Ectodermal cell (in vitro differentiated cells): ENCODE data around the gene GMDS.

Source experiments
- H3K27ac ChIP-seq: 2 replicates; pipeline ENCODE4 v1.7.0; 2013; ENCODE audit warnings: mild to moderate bottlenecking, low read depth, low read length; ENCODE audit not compliant: insufficient read depth, poor library complexity, severe bottlenecking
- H3K27me3 ChIP-seq: 2 replicates; pipeline ENCODE4 v1.7.0; 2013; ENCODE audit warnings: mild to moderate bottlenecking, low read length; ENCODE audit not compliant: insufficient read depth, control insufficient read depth, poor library complexity, severe bottlenecking
- H3K36me3 ChIP-seq: one replicate; pipeline ENCODE4 v1.7.0; 2013; ENCODE audit warnings: low read length; ENCODE audit not compliant: control insufficient read depth, insufficient read depth
- H3K4me1 ChIP-seq: one replicate; pipeline ENCODE4 v1.7.0; 2013; ENCODE audit warnings: low read length; ENCODE audit not compliant: control insufficient read depth, insufficient read depth
- H3K4me3 ChIP-seq: 2 replicates; pipeline ENCODE4 v1.7.0; 2013; ENCODE audit warnings: low read depth, low read length, control low read depth; ENCODE audit not compliant: insufficient read depth
- H3K9me3 ChIP-seq: 2 replicates; pipeline ENCODE4 v1.7.0; 2013; ENCODE audit warnings: mild to moderate bottlenecking, low read length, moderate library complexity; ENCODE audit not compliant: control insufficient read depth
- WGBS, 2 experiments: methylation state at CpG; one replicate each; pipeline ENCODE4 v1.1.7; 2013; ENCODE audit warnings: missing lambda C conversion rate in 2 of 2; 5-methylcytosine and 5-hydroxymethylcytosine counted together

GMDS gene

GRCh38 chr6:2165286-2165685, 80.1 kb downstream of the GMDS start:
- Histone ChIP-seq H3K36me3 (no peaks in the 10 kb centered on the region), H3K4me1 (no peaks in the 10 kb centered on the region), H3K4me3 (no peak overlapping the region), H3K27me3 (no peaks in the 10 kb centered on the region), H3K9me3 (no peaks in the 10 kb centered on the region), H3K27ac (no peak overlapping the region)
- 94 to 98% methylated on average over 1 of the region's 1 CpG for WGBS, 2 experiments

GRCh38 chr6:2164481-2164880, 80.9 kb downstream of the GMDS start:
- WGBS, 2 experiments, result 86 to 92% methylated on average over 2 of the region's 2 CpGs
- Histone ChIP-seq H3K4me1 (no peaks in the 10 kb centered on the region), H3K27ac (no peak overlapping the region), H3K36me3 (no peaks in the 10 kb centered on the region), H3K4me3 (no peak overlapping the region), H3K9me3 (no peaks in the 10 kb centered on the region), H3K27me3 (no peaks in the 10 kb centered on the region)

DNA sequence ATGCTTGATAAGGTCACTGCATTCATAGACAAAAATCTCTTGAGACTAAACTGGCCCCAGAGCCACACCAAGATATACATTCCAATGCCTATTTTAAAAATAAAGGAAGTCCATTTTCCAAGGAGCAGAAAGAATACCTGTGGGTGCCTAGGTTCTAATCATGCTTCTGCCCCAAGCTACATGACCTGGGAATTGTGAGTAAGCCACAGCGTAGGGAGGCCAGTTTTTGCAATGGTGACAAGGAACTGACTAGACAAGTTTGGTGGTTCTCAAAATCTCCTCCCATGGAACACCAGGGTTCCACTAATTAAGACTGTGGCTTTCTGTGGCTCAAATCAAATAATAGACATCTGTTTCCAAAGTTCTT, 83.3 kb downstream of the GMDS start:
- Histone ChIP-seq H3K4me3 (no peak overlapping the region), H3K9me3 (no peaks in the 10 kb centered on the region), H3K27me3 (no peaks in the 10 kb centered on the region), H3K36me3 (no peaks in the 10 kb centered on the region), H3K4me1 (no peaks in the 10 kb centered on the region), H3K27ac (no peak overlapping the region)
- 95 to 97% methylated on average over 1 of the region's 1 CpG for WGBS, 2 experiments

GRCh38 chr6:2158596-2159271, 86.7 kb downstream of the GMDS start:
- Histone ChIP-seq H3K9me3 (no peaks in the 10 kb centered on the region), H3K4me1 (no peaks in the 10 kb centered on the region), H3K27me3 (no peaks in the 10 kb centered on the region), H3K36me3 (no peaks in the 10 kb centered on the region), H3K4me3 (no peak overlapping the region), H3K27ac (no peak overlapping the region)
- WGBS, 2 experiments, result 32 to 41% methylated on average over 12 of the region's 12 CpGs

- no peaks in the 10 kb centered on the region for H3K9me3 ChIP-seq
- H3K36me3 ChIP-seq, result no peaks in the 10 kb centered on the region
- 86 to 91% methylated on average over 1 of the region's 1 CpG for WGBS, 2 experiments
- no peak overlapping the region for H3K4me3 ChIP-seq
- no peak overlapping the region for H3K27ac ChIP-seq
- no peaks in the 10 kb centered on the region for H3K27me3 ChIP-seq
- no peaks in the 10 kb centered on the region for H3K4me1 ChIP-seq
Observed at GRCh38 chr6:2157441-2158127, 87.8 kb downstream of the GMDS start.

GRCh38 chr6:2155206-2155605, 90.2 kb downstream of the GMDS start:
- no peaks in the 10 kb centered on the region for H3K4me1 ChIP-seq
- 85% methylated on average over 1 of the region's 1 CpG; no CpG with 5 or more reads in 1 of the 2 experiments for WGBS, 2 experiments
- no peaks in the 10 kb centered on the region for H3K9me3 ChIP-seq

GRCh38 chr6:2149361-2150006, 95.9 kb downstream of the GMDS start:
- Histone ChIP-seq H3K4me3 (no peak overlapping the region), H3K36me3 (no peaks in the 10 kb centered on the region), H3K27ac (no peak overlapping the region), H3K27me3 (no peaks in the 10 kb centered on the region), H3K9me3 (no peaks in the 10 kb centered on the region), H3K4me1 (no peaks in the 10 kb centered on the region)
- WGBS, 2 experiments, result 93 to 94% methylated on average over 8 to 9 of the region's 9 CpGs

More at GRCh38 chr6:2155206-2155605, 90.2 kb downstream of the GMDS start:
- Histone ChIP-seq H3K27me3 (no peaks in the 10 kb centered on the region), H3K27ac (no peak overlapping the region), H3K4me3 (no peak overlapping the region), H3K36me3 (no peaks in the 10 kb centered on the region)

DNA sequence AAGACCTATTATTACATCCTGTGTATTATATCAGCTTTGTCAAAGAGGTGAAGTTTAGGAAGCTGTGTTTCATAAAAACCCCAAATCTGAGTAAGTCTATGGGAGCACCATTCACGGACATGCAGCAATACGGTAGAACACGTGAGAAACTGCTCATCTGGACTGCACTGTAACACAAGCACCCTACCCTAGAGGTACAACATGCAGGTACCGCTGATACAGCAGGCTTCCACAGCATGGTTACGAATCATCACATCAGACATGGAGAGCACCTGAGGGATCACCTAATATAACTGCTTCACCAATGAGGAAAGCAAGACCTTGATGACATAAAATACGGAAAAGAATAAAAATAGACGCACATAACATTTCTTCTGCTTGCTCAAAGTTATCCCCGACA, 96.7 kb downstream of the GMDS start:
- H3K27ac ChIP-seq, result no peak overlapping the region
- no peaks in the 10 kb centered on the region for H3K36me3 ChIP-seq
- WGBS, 2 experiments, result 94 to 95% methylated on average over 8 of the region's 8 CpGs

DNA sequence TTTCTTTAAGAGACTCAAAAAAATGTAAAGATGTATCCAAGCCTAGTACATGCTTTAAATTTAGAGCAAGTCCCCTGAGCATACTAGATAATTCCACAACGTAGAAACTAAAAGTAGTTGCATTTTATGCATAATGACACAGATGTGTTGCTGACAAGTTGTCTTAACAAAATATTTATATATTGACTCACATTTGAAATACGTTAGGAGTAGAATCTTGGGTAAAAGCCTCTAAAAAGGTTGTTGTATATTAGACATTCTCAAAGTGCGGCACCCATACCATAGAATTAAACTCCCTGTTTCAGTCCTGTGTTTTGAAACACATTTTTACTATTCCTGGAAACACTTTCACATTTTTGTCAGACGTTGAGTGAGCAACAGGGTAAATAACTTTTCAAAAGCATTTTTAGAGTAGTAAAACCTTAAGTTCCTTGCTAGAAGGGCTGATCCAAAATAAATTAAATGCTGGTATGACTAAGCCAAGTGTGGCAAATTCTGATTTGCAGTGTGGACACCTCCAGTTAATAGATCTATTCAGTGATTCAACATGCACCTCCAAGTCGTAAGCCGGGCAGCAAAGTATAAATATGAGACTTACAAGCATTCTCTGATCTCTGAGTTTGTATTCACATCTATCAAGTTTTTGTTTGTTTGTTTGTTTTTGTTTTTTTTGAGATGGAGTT, 97.5 kb downstream of the GMDS start:
- Histone ChIP-seq H3K27ac (no peak overlapping the region), H3K36me3 (no peaks in the 10 kb centered on the region), H3K4me1 (no peaks in the 10 kb centered on the region), H3K27me3 (no peaks in the 10 kb centered on the region), H3K9me3 (no peaks in the 10 kb centered on the region), H3K4me3 (no peak overlapping the region)
- 92 to 93% methylated on average over 4 to 6 of the region's 6 CpGs for WGBS, 2 experiments

More for the DNA sequence above, 96.7 kb downstream of the GMDS start:
- H3K4me1 ChIP-seq, result no peaks in the 10 kb centered on the region
- H3K9me3 ChIP-seq, result no peaks in the 10 kb centered on the region
- H3K27me3 ChIP-seq, result no peaks in the 10 kb centered on the region
- H3K4me3 ChIP-seq, result no peak overlapping the region

DNA sequence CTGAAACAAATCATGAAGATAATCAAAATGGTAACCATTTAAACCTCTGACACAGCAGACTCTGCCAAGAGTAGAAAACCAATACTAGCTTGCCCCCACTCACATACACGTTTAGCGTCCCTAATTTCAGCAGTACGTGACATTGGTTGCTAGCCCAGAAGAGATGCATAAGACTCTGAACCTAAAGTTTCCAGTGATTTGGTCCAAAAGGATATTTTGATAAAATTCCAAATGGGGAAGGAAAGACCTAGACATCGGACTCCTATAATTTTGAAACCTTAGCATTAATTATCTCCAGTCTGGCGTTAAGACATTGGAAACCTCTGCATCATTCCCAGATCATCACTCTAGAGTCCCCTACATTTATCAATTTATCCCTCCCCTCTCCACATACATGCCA, 98.1 kb downstream of the GMDS start:
- 93 to 96% methylated on average over 5 of the region's 5 CpGs for WGBS, 2 experiments
- H3K9me3 ChIP-seq, result no peaks in the 10 kb centered on the region
- H3K36me3 ChIP-seq, result no peaks in the 10 kb centered on the region
- no peaks in the 10 kb centered on the region for H3K27me3 ChIP-seq
- H3K27ac ChIP-seq, result no peak overlapping the region
- H3K4me3 ChIP-seq, result no peak overlapping the region
- H3K4me1 ChIP-seq, result no peaks in the 10 kb centered on the region
